HepG2 (cell line): ENCODE results near the gene TCOF1. TPM values are rescaled to one million over a fixed set of nuclear protein-coding genes. Genes with fewer than 3 reads are reported as not detected.

Experiments
- BCL6 ChIP-seq: IDR thresholded peaks from 2 replicates; pipeline ENCODE4 v1.6.1; 2016; ENCODE audit warnings: missing genetic modification reagents, missing compliant biosample characterization
- DR1 ChIP-seq: sonication (generic); formaldehyde crosslinking; IDR thresholded peaks from 2 replicates; pipeline ENCODE4 v1.8.0; 2021; ENCODE audit warnings: mild to moderate bottlenecking, missing genetic modification reagents, inconsistent platforms
- FOSL2 ChIP-seq: sonication (generic); formaldehyde crosslinking; IDR thresholded peaks from 2 replicates; pipeline ENCODE4 v1.4.0; 2020; ENCODE audit warnings: missing genetic modification reagents
- GZF1 ChIP-seq: sonication (generic); formaldehyde crosslinking; IDR thresholded peaks from 2 replicates; pipeline ENCODE4 v1.5.1; 2020; ENCODE audit warnings: mild to moderate bottlenecking, missing genetic modification reagents
- HHEX ChIP-seq: IDR thresholded peaks from 2 replicates; pipeline ENCODE4 v1.6.1; 2016; ENCODE audit warnings: control low read depth
- KAT8 ChIP-seq: IDR thresholded peaks from 2 replicates; pipeline ENCODE4 v1.6.1; 2016; ENCODE audit warnings: missing genetic modification reagents, missing compliant biosample characterization
- KLF13 ChIP-seq: sonication (generic); formaldehyde crosslinking; IDR thresholded peaks from 2 replicates; pipeline ENCODE4 v1.4.0; 2020; ENCODE audit warnings: mild to moderate bottlenecking, missing genetic modification reagents
- KLF6 ChIP-seq: IDR thresholded peaks from 2 replicates; pipeline ENCODE4 v1.8.0; 2016; ENCODE audit warnings: missing biosample characterization, missing genetic modification reagents
- KMT2B ChIP-seq: IDR thresholded peaks from 2 replicates; pipeline ENCODE4 v1.6.1; 2016; ENCODE audit warnings: missing genetic modification reagents, missing compliant biosample characterization
- LCORL ChIP-seq, 2 experiments: fragments of 450-650 bp in 1 of 2; sonication (generic) in 1 of 2; formaldehyde crosslinking in 1 of 2; IDR thresholded peaks; 2 replicates each; pipeline versions ENCODE4 v1.5.0 to v1.6.1; 2017 to 2020; ENCODE audit warnings: antibody characterized with exemption in 1 of 2, missing genetic modification reagents in 1 of 2
- POLR2A ChIP-seq, 2 experiments: IDR thresholded peaks; 2 replicates each; pipeline ENCODE4 v1.6.1; 2011; ENCODE audit warnings: low read depth in 2 of 2, low read length in 2 of 2, mild to moderate bottlenecking in 1 of 2, moderate library complexity in 1 of 2; ENCODE audit not compliant: insufficient read depth in 1 of 2
- RAD51 ChIP-seq: fragments of 450-650 bp; IDR thresholded peaks from 2 replicates; pipeline ENCODE4 v1.6.1; 2016; ENCODE audit warnings: borderline replicate concordance
- REPIN1 ChIP-seq: sonication (generic); formaldehyde crosslinking; IDR thresholded peaks from 2 replicates; pipeline ENCODE4 v1.8.0; 2022; ENCODE audit warnings: missing genetic modification reagents, low read depth, mild to moderate bottlenecking, borderline replicate concordance
- SP1 ChIP-seq, 2 experiments: fragments of 450-650 bp in 1 of 2; sonication (generic) in 1 of 2; formaldehyde crosslinking in 1 of 2; IDR thresholded peaks; 2 replicates each; pipeline versions ENCODE4 v1.4.0 to v1.6.1; 2016 to 2020; ENCODE audit warnings: missing genetic modification reagents in 1 of 2
- SUZ12 ChIP-seq: fragments of 150-350 bp; IDR thresholded peaks from 2 replicates; pipeline ENCODE4 v1.6.1; 2014; ENCODE audit warnings: low read depth, low read length
- ZBTB8A ChIP-seq: sonication (generic); formaldehyde crosslinking; IDR thresholded peaks from 2 replicates; pipeline ENCODE4 v1.4.0; 2020; ENCODE audit warnings: mild to moderate bottlenecking, low read depth, missing genetic modification reagents, borderline replicate concordance
- ZNF224 ChIP-seq: sonication (generic); formaldehyde crosslinking; IDR thresholded peaks from 2 replicates; pipeline ENCODE4 v1.5.0; 2020; ENCODE audit warnings: mild to moderate bottlenecking, missing genetic modification reagents
- ZNF235 ChIP-seq: sonication (generic); formaldehyde crosslinking; IDR thresholded peaks from 2 replicates; pipeline ENCODE4 v1.8.1; 2023; ENCODE audit warnings: mild to moderate bottlenecking, missing genetic modification reagents, borderline replicate concordance
- ZNF317 ChIP-seq: sonication (generic); formaldehyde crosslinking; IDR thresholded peaks from 2 replicates; pipeline ENCODE4 v1.5.0; 2020; ENCODE audit warnings: mild to moderate bottlenecking, missing genetic modification reagents
- ZNF550 ChIP-seq: sonication (generic); formaldehyde crosslinking; IDR thresholded peaks from 2 replicates; pipeline ENCODE4 v1.4.0; 2020; ENCODE audit warnings: mild to moderate bottlenecking, missing genetic modification reagents, borderline replicate concordance
- ZNF558 ChIP-seq: sonication (generic); formaldehyde crosslinking; IDR thresholded peaks from 2 replicates; pipeline ENCODE4 v1.9.0; 2022; ENCODE audit warnings: mild to moderate bottlenecking, missing genetic modification reagents, borderline replicate concordance
- ZNF564 ChIP-seq: sonication (generic); formaldehyde crosslinking; IDR thresholded peaks from 2 replicates; pipeline ENCODE4 v1.8.1; 2023; ENCODE audit warnings: mild to moderate bottlenecking, missing genetic modification reagents
- ZNF850 ChIP-seq: sonication (generic); formaldehyde crosslinking; conservative IDR thresholded peaks from 2 replicates; pipeline ENCODE4 v1.9.0; 2021; ENCODE audit warnings: mild to moderate bottlenecking, missing genetic modification reagents
- polyA plus RNA-seq, 8 experiments: library from polyadenylated mRNA; depleted of rRNA in 3 of 8; stranded (reverse) in 7 of 8; unstranded in 1 of 8; fragments of >200 nt; fragmentation: Illumina TruSeq in 4 of 8; extraction: Trizol in 4 of 8; gene quantifications; 2 replicates each; pipeline versions ENCODE4 v1.2.1 to v1.2.3, GENCODE V29; 2011 to 2016; ENCODE audit warnings: low read depth in 4 of 8, missing spikeins in 1 of 8, mixed read lengths in 1 of 8; ENCODE audit not compliant: insufficient read depth in 1 of 8
- total RNA-seq, 5 experiments: library from RNA; depleted of rRNA; stranded (reverse); fragments of >200 nt; fragmentation: Illumina TruSeq; extraction: Trizol; gene quantifications; 2 replicates each; pipeline ENCODE4 v1.2.3, GENCODE V29; 2016; ENCODE audit warnings: low read depth in 1 of 5
- TF ChIP-seq, protein P1 (sequence below): sonication (generic); formaldehyde crosslinking; IDR thresholded peaks from 2 replicates; pipeline ENCODE4 v1.9.0; 2021; ENCODE audit warnings: missing genetic modification reagents, borderline replicate concordance
- TF ChIP-seq, protein P2 (sequence below): IDR thresholded peaks from 2 replicates; pipeline ENCODE4 v1.6.1; 2016; ENCODE audit warnings: mild to moderate bottlenecking, missing biosample characterization, missing genetic modification reagents
- TF ChIP-seq, protein P3 (sequence below), 2 experiments: sonication (generic) in 1 of 2; formaldehyde crosslinking in 1 of 2; IDR thresholded peaks; 2 replicates each; pipeline versions ENCODE4 v1.4.0 to v1.6.1; 2016 to 2020; ENCODE audit warnings: borderline replicate concordance in 1 of 2, low read depth in 1 of 2, mild to moderate bottlenecking in 1 of 2, missing genetic modification reagents in 1 of 2

The TCOF1 gene
- total and polyA plus RNA-seq, 2 of the 13 experiments (the other 11 are each of a cell fraction or from before 2014, with no cell fraction given) = 10.1 to 41.6 TPM

DNA sequence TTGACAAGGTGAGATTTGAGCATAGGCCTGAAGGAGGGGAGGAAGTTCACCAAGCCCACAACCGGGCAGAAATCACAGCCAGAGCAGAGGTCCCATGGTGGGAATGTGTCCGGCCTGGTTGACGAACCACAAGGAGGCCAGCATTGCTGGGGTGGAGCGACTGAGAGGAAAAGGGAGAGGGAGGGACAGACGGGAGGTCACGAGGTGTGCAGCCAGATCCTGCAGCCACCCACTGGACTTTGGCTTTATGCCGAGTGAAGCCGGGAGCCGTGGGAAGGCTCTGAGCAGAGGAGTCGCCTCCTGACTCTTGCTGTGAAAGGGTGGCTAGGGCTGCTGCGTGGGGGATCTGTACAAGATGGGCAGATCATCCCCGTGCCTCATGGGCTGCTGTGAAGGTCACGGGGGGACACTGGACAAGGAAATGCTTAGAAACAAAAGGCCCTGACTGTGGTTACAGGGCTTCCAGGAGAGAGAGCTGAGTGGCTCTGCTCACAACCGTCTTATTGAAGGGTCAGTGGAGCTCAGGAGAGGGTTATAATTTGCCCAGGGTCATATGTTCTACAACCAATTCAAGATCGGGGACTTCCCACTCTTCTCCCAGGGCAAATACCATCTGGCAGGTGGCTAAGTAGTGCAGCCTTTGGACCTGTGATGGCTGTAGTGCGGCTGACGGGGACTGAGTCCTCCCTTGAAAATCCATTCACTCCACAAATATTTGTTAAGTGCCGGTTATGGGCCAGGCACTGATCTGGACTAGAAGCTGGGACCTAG, 70.8 kb downstream of the TCOF1 start (continued):
- no peak for TF ChIP-seq ZNF558 (CRISPR knock-in tag)
- TF ChIP-seq DR1 = 0 out of 2 replicates have a peak, but pooled peaks have one; percentile 50
- no peak for TF ChIP-seq LCORL (IDR thresholded peaks at IDR 0.05)
- peak; percentile 71 for TF ChIP-seq LCORL (CRISPR knock-in tag; IDR thresholded peaks at IDR 0.05)
- TF ChIP-seq ZNF317 (CRISPR knock-in tag) = no peak
- TF ChIP-seq SP1 (IDR thresholded peaks at IDR 0.05) = no peak
- no peak for TF ChIP-seq SP1 (CRISPR knock-in tag; IDR thresholded peaks at IDR 0.05)
- 0 out of 2 replicates have a peak, but pooled peaks have one; percentile 59 for TF ChIP-seq ZNF224 (CRISPR knock-in tag)
- TF ChIP-seq ZNF550 (CRISPR knock-in tag) = no peak
- TF ChIP-seq, protein P1, sequence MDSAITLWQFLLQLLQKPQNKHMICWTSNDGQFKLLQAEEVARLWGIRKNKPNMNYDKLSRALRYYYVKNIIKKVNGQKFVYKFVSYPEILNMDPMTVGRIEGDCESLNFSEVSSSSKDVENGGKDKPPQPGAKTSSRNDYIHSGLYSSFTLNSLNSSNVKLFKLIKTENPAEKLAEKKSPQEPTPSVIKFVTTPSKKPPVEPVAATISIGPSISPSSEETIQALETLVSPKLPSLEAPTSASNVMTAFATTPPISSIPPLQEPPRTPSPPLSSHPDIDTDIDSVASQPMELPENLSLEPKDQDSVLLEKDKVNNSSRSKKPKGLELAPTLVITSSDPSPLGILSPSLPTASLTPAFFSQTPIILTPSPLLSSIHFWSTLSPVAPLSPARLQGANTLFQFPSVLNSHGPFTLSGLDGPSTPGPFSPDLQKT = no peak
- 0 out of 2 replicates have a peak, but pooled peaks have one; percentile 53 for TF ChIP-seq GZF1
- no peak for TF ChIP-seq KLF6 (CRISPR knock-in tag)
- no peak for TF ChIP-seq ZNF564 (CRISPR knock-in tag)
- TF ChIP-seq ZBTB8A = no peak
- TF ChIP-seq KAT8 (CRISPR knock-in tag) = no peak; the same call in 1 of the 2 replicates
- peak; percentile 81 to 85 for TF ChIP-seq POLR2A (IDR thresholded peaks at IDR 0.05; ENCODE audit: insufficient read depth in 1 of 2, low read depth in 2 of 2, low read length in 2 of 2)
- TF ChIP-seq, protein P2, sequence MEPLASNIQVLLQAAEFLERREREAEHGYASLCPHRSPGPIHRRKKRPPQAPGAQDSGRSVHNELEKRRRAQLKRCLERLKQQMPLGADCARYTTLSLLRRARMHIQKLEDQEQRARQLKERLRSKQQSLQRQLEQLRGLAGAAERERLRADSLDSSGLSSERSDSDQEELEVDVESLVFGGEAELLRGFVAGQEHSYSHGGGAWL (CRISPR knock-in tag) = peak; percentile 29; the same call in 1 of the 2 replicates
- no peak for TF ChIP-seq ZNF235 (CRISPR knock-in tag)
- TF ChIP-seq ZNF850 (CRISPR knock-in tag) = no peak
- no peak for TF ChIP-seq KMT2B (CRISPR knock-in tag)
- TF ChIP-seq FOSL2 (CRISPR knock-in tag) = 0 out of 2 replicates have a peak, but pooled peaks have one; percentile 12
- no peak for TF ChIP-seq BCL6 (CRISPR knock-in tag)
- TF ChIP-seq RAD51 = peak; percentile 45; the same call in 1 of the 2 replicates
- no peak for TF ChIP-seq SUZ12
- TF ChIP-seq KLF13 = no peak
- no peak for TF ChIP-seq REPIN1
- TF ChIP-seq, protein P3, sequence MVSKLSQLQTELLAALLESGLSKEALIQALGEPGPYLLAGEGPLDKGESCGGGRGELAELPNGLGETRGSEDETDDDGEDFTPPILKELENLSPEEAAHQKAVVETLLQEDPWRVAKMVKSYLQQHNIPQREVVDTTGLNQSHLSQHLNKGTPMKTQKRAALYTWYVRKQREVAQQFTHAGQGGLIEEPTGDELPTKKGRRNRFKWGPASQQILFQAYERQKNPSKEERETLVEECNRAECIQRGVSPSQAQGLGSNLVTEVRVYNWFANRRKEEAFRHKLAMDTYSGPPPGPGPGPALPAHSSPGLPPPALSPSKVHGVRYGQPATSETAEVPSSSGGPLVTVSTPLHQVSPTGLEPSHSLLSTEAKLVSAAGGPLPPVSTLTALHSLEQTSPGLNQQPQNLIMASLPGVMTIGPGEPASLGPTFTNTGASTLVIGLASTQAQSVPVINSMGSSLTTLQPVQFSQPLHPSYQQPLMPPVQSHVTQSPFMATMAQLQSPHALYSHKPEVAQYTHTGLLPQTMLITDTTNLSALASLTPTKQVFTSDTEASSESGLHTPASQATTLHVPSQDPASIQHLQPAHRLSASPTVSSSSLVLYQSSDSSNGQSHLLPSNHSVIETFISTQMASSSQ (IDR thresholded peaks at IDR 0.05; ENCODE audit: low read depth) = no peak
- TF ChIP-seq, protein P3 (CRISPR knock-in tag; IDR thresholded peaks at IDR 0.05; ENCODE audit: borderline replicate concordance) = no peak
- no peak for TF ChIP-seq HHEX (CRISPR knock-in tag)
